Activated T-helper 9 cell treated with anti-CD3 and anti-CD28 coated beads, Interleukin-2, amount 50 U/mL, for 16 hours (primary cell): ENCODE results near the gene ARAP1.

ENCODE experiments used
- DNase-seq: peaks from one replicate; pipeline ENCODE4 v3.0.0-alpha.2; 2020; ENCODE audit warnings: low read depth

ARAP1 gene

DNA sequence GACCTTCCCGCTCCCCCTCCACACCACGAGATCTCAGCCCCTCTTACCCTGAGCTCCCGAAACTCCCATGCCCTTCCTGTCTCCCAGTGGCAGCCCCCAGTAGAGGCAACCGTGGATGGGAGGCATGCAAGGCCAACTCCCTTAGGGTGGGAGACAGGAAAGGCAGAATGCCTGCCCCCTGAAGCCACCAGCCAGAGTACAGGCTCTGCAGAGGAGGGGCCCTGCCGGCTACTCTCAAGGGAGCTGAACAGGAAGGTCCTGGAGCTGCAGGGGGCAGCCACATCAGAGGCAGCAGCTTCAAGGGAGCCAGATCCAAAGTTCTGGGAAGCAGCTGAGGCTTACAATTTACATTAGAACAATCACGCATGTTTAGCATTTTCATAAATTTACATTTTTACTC lies 116.3 kb downstream of the ARAP1 start:
- DNase-seq: no peak

DNA sequence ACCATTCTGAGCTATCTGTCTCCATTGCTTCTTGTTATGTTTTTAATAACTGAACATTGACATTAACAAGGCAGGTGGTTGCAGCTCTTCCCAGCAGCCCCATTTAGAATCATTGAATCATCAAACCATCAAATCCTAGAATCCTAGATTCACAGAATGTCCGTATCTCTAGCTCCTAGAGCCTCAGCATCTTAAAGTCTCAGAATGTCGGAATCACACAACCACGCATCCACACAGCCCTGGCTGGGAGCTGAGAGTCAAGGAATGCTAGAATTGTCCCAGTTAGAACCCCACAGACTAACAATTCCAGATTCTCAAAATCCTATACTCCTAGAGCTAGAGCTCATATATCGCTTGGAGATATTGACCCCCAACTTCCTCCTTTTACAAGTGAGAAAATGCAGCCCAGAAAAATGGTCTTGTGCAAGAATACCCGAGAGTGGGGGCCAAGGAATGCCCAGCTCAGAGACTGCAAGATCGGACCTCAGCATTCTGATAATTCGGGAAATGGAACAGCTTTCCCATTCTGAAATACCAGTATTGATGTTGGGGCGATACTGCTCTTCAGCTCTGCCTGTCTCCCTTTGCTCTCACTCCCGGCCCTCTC lies 116.8 kb downstream of the ARAP1 start:
- no peak for DNase-seq
